ENCODE data around the gene MGMT.

DNA sequence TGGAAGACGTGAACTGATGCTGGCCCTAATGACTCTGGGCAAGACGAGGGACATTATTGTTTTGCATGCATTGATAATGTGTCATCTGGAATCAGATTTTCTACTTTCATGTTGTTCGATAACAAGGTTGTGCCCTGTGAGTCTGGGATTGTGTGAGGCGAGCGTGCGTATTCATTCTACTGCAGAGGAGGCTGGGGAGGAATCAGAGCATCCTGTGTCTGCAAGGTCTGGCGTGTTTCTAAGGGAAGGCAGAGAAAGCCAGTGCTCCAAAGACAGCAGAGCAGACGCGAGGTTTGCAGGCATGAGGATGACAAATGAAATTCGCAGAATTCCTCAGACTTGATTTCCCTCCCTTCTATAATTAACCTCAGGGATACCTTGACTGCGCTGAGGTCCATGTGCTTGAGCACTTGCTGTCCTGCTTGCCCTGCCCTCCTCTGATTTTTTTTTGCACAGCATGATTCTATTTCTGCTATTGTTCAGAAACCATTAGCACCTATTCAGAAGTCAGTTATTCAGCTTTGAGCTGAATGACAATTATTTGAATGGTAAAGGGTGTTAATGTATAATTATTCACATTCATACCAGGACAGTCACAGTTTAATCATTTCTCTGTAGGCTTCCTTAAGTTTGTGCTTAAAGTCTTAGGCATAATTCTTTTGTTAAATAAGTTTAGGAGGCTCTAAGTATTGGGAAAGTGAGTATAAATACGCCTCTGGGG, 263.4 kb downstream of the MGMT start:
- TF ChIP-seq, protein P1, sequence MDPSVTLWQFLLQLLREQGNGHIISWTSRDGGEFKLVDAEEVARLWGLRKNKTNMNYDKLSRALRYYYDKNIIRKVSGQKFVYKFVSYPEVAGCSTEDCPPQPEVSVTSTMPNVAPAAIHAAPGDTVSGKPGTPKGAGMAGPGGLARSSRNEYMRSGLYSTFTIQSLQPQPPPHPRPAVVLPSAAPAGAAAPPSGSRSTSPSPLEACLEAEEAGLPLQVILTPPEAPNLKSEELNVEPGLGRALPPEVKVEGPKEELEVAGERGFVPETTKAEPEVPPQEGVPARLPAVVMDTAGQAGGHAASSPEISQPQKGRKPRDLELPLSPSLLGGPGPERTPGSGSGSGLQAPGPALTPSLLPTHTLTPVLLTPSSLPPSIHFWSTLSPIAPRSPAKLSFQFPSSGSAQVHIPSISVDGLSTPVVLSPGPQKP (IDR thresholded peaks at IDR 0.05; ENCODE audit: borderline replicate concordance, low read depth, low read length): no peak
- TF ChIP-seq POLR2A (IDR thresholded peaks at IDR 0.05; ENCODE audit: low read depth, low read length) (no peak), SMC3 (IDR thresholded peaks at IDR 0.05; ENCODE audit: low read depth, low read length) (no peak), RCOR1 (IDR thresholded peaks at IDR 0.05; ENCODE audit: insufficient replicate concordance, low read length) (no peak), CEBPB (IDR thresholded peaks at IDR 0.05; ENCODE audit: low read depth, low read length) (no peak), BHLHE40 (IDR thresholded peaks at IDR 0.05; ENCODE audit: low read depth, low read length) (no peak)
- TF ChIP-seq, protein P2, sequence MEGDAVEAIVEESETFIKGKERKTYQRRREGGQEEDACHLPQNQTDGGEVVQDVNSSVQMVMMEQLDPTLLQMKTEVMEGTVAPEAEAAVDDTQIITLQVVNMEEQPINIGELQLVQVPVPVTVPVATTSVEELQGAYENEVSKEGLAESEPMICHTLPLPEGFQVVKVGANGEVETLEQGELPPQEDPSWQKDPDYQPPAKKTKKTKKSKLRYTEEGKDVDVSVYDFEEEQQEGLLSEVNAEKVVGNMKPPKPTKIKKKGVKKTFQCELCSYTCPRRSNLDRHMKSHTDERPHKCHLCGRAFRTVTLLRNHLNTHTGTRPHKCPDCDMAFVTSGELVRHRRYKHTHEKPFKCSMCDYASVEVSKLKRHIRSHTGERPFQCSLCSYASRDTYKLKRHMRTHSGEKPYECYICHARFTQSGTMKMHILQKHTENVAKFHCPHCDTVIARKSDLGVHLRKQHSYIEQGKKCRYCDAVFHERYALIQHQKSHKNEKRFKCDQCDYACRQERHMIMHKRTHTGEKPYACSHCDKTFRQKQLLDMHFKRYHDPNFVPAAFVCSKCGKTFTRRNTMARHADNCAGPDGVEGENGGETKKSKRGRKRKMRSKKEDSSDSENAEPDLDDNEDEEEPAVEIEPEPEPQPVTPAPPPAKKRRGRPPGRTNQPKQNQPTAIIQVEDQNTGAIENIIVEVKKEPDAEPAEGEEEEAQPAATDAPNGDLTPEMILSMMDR (conservative IDR thresholded peaks at IDR 0.05; ENCODE audit: low read depth, low read length): no peak

All from IMR-90 (cell line).